ENCODE results near the gene LRRFIP1. TPM values are rescaled to one million over a fixed set of nuclear protein-coding genes. Genes with fewer than 3 reads are reported as not detected.

Gene LRRFIP1
- total RNA-seq, 1 donor from 2014 or later = 115 TPM

- FAIRE-seq (no peak), DNase-seq (ENCODE audit: low read depth) (no peak)
- TF ChIP-seq CTCF (IDR thresholded peaks at IDR 0.05; ENCODE audit: insufficient read depth, low read length, severe bottlenecking) = no peak
- H3K27me3 ChIP-seq (ENCODE audit: control insufficient read depth, insufficient read depth, low read length) = no peaks in the 10 kb centered on the region
- no peak overlapping the region for H3K4me3 ChIP-seq (ENCODE audit: low read depth, low read length)
- H3K36me3 ChIP-seq (ENCODE audit: control insufficient read depth, insufficient read depth, low read length) = peaks cover 16% of the 10 kb centered on the region
These were observed 90.2 kb downstream of the LRRFIP1 start for GRCh38 chr2:237717366-237718276.

GRCh38 chr2:237718277-237718634 lies 90.9 kb downstream of the LRRFIP1 start:
- no peak for TF ChIP-seq CTCF (IDR thresholded peaks at IDR 0.05; ENCODE audit: insufficient read depth, low read length, severe bottlenecking)
- no peak for FAIRE-seq
- Histone ChIP-seq H3K4me3 (ENCODE audit: low read depth, low read length) (no peak overlapping the region), H3K36me3 (ENCODE audit: control insufficient read depth, insufficient read depth, low read length) (peaks cover 17% of the 10 kb centered on the region), H3K27me3 (ENCODE audit: control insufficient read depth, insufficient read depth, low read length) (no peaks in the 10 kb centered on the region)
- DNase-seq (ENCODE audit: low read depth) = no peak

- peaks cover 18% of the 10 kb centered on the region for H3K36me3 ChIP-seq (ENCODE audit: control insufficient read depth, insufficient read depth, low read length)
- DNase-seq (ENCODE audit: low read depth) (no peak), FAIRE-seq (no peak)
- no peaks in the 10 kb centered on the region for H3K27me3 ChIP-seq (ENCODE audit: control insufficient read depth, insufficient read depth, low read length)
- TF ChIP-seq CTCF (IDR thresholded peaks at IDR 0.05; ENCODE audit: insufficient read depth, low read length, severe bottlenecking) = no peak
- no peak overlapping the region for H3K4me3 ChIP-seq (ENCODE audit: low read depth, low read length)
These were observed 93.1 kb downstream of the LRRFIP1 start for GRCh38 chr2:237720444-237720843.

GRCh38 chr2:237720957-237721356 lies 93.6 kb downstream of the LRRFIP1 start:
- FAIRE-seq (no peak), DNase-seq (ENCODE audit: low read depth) (no peak)
- no peak for TF ChIP-seq CTCF (IDR thresholded peaks at IDR 0.05; ENCODE audit: insufficient read depth, low read length, severe bottlenecking)
- H3K4me3 ChIP-seq (ENCODE audit: low read depth, low read length) = no peak overlapping the region
- H3K27me3 ChIP-seq (ENCODE audit: control insufficient read depth, insufficient read depth, low read length) = no peaks in the 10 kb centered on the region
- peaks cover 18% of the 10 kb centered on the region for H3K36me3 ChIP-seq (ENCODE audit: control insufficient read depth, insufficient read depth, low read length)

GRCh38 chr2:237721458-237721857 lies 94.1 kb downstream of the LRRFIP1 start:
- Histone ChIP-seq H3K36me3 (ENCODE audit: control insufficient read depth, insufficient read depth, low read length) (peaks cover 18% of the 10 kb centered on the region), H3K27me3 (ENCODE audit: control insufficient read depth, insufficient read depth, low read length) (no peaks in the 10 kb centered on the region), H3K4me3 (ENCODE audit: low read depth, low read length) (no peak overlapping the region)
- TF ChIP-seq CTCF (IDR thresholded peaks at IDR 0.05; ENCODE audit: insufficient read depth, low read length, severe bottlenecking) = no peak
- DNase-seq (ENCODE audit: low read depth) = no peak
- no peak for FAIRE-seq

Measured in bronchial epithelial cell (primary cell).